Endothelial cell (in vitro differentiated cells): ENCODE results near the gene DIDO1. TPM values are rescaled to one million over a fixed set of nuclear protein-coding genes. Genes with fewer than 3 reads are reported as not detected.
A peak's percentile ranks its signal among the peaks of the same experiment; 100 is the strongest.

ENCODE experiments used
- DNase-seq: peaks from one replicate; pipeline ENCODE4 v3.0.0; 2021; ENCODE audit warnings: low spot score
- H3K27ac Mint-ChIP-seq: one replicate; pipeline ENCODE4 v1.8.0; 2021; ENCODE audit warnings: mixed read lengths, inconsistent platforms; ENCODE audit not compliant: unreplicated experiment
- H3K27me3 Mint-ChIP-seq: one replicate; pipeline ENCODE4 v1.8.0; 2021; ENCODE audit warnings: mild to moderate bottlenecking, moderate library complexity, mixed read lengths, inconsistent platforms; ENCODE audit not compliant: unreplicated experiment
- H3K36me3 Mint-ChIP-seq: one replicate; pipeline ENCODE4 v1.8.0; 2021; ENCODE audit warnings: mild to moderate bottlenecking, low read depth, mixed read lengths, inconsistent platforms; ENCODE audit not compliant: unreplicated experiment
- H3K4me1 Mint-ChIP-seq: one replicate; pipeline ENCODE4 v1.8.0; 2021; ENCODE audit warnings: mild to moderate bottlenecking, mixed read lengths, inconsistent platforms; ENCODE audit not compliant: unreplicated experiment
- H3K4me3 Mint-ChIP-seq: one replicate; pipeline ENCODE4 v1.8.0; 2021; ENCODE audit warnings: mild to moderate bottlenecking, mixed read lengths, inconsistent platforms; ENCODE audit not compliant: unreplicated experiment
- H3K9me3 Mint-ChIP-seq: one replicate; pipeline ENCODE4 v1.8.0; 2021; ENCODE audit warnings: mixed read lengths, inconsistent platforms; ENCODE audit not compliant: unreplicated experiment
- total RNA-seq: library from RNA; stranded (reverse); fragmentation: NEBNext Ultra II Directional; extraction: Animal tissue kit (Norgen Biotek cat#: 25700); gene quantifications from one replicate; pipeline ENCODE4 v1.2.1, GENCODE V29; 2021; ENCODE audit not compliant: unreplicated experiment
- TF ChIP-seq, protein P1 (sequence below): fragments of 200-600 bp; sonication (generic); IDR thresholded peaks from one replicate; pipeline ENCODE4 v1.5.0; 2021; ENCODE audit warnings: antibody characterized with exemption; ENCODE audit not compliant: unreplicated experiment

Gene DIDO1
- total RNA-seq, 1 donor from 2014 or later, result 61.0 TPM

- Mint-ChIP-seq H3K27me3 (peaks cover 7% of the 10 kb centered on the region), H3K9me3 (no peaks in the 10 kb centered on the region), H3K4me3 (no peak overlapping the region), H3K36me3 (peaks cover 4% of the 10 kb centered on the region), H3K4me1 (peaks cover 25% of the 10 kb centered on the region), H3K27ac (no peak overlapping the region)
- no peak for DNase-seq
- TF ChIP-seq, protein P1, sequence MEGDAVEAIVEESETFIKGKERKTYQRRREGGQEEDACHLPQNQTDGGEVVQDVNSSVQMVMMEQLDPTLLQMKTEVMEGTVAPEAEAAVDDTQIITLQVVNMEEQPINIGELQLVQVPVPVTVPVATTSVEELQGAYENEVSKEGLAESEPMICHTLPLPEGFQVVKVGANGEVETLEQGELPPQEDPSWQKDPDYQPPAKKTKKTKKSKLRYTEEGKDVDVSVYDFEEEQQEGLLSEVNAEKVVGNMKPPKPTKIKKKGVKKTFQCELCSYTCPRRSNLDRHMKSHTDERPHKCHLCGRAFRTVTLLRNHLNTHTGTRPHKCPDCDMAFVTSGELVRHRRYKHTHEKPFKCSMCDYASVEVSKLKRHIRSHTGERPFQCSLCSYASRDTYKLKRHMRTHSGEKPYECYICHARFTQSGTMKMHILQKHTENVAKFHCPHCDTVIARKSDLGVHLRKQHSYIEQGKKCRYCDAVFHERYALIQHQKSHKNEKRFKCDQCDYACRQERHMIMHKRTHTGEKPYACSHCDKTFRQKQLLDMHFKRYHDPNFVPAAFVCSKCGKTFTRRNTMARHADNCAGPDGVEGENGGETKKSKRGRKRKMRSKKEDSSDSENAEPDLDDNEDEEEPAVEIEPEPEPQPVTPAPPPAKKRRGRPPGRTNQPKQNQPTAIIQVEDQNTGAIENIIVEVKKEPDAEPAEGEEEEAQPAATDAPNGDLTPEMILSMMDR, result no peak
These were observed 7.7 kb upstream of the DIDO1 start for GRCh38 chr20:62933966-62934365.

DNA sequence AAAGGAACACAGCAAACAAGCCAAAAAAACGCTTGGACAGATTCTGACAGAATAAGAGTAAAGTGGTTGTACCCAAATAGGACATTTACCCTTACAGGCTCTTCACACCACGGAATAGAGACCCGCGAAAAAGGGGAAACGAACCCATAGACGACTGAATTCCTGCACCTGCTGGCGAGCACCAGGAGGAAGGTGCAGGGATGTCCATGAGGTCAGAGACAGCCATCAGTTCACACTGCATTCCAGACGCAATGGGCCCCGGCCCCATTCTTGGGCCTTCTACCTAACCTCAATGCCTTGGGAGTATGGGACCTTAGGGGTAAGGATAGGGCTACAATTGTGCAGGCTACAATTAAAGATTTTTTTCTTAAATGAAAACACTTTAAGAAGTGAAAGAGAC is 5.2 kb upstream of the DIDO1 start:
- TF ChIP-seq, protein P1, result no peak
- Mint-ChIP-seq H3K27ac (peak overlapping the region; percentile 24), H3K9me3 (no peaks in the 10 kb centered on the region), H3K4me3 (no peak overlapping the region), H3K4me1 (peaks cover 43% of the 10 kb centered on the region), H3K27me3 (peaks cover 12% of the 10 kb centered on the region), H3K36me3 (peaks cover 7% of the 10 kb centered on the region)
- no peak for DNase-seq

DNA sequence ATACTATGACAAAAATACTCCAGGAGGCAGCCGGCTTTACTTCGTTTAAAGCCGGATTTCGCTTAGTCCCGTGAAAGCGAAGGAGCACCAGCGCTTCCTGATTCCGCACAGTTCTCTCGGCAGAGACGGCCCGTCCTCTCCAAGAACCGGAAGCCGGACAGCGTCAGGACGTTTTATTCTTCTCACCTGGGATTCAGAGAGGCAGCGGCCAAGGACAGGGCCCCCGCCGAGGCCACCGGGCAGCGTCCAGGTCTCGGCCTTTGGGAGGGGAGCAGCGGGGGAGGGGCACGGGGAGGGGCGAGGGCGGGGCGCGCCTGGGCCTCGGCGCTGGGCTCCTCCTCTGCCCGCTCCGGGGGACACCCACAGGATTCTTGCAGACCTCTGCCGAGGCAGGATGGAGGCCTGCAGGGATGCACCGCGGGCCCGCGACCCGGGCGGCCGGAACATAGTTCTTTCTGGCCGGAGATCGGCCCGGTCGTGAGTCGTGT is 2.8 kb upstream of the DIDO1 start:
- DNase-seq, result peak; percentile 80
- H3K9me3 Mint-ChIP-seq, result no peaks in the 10 kb centered on the region
- peak overlapping the region; percentile 90 for H3K27ac Mint-ChIP-seq
- TF ChIP-seq, protein P1, result no peak
- H3K27me3 Mint-ChIP-seq, result peaks cover 16% of the 10 kb centered on the region
- H3K36me3 Mint-ChIP-seq, result peaks cover 11% of the 10 kb centered on the region
- peaks cover 58% of the 10 kb centered on the region for H3K4me1 Mint-ChIP-seq
- peak overlapping the region; percentile 92 for H3K4me3 Mint-ChIP-seq

DNA sequence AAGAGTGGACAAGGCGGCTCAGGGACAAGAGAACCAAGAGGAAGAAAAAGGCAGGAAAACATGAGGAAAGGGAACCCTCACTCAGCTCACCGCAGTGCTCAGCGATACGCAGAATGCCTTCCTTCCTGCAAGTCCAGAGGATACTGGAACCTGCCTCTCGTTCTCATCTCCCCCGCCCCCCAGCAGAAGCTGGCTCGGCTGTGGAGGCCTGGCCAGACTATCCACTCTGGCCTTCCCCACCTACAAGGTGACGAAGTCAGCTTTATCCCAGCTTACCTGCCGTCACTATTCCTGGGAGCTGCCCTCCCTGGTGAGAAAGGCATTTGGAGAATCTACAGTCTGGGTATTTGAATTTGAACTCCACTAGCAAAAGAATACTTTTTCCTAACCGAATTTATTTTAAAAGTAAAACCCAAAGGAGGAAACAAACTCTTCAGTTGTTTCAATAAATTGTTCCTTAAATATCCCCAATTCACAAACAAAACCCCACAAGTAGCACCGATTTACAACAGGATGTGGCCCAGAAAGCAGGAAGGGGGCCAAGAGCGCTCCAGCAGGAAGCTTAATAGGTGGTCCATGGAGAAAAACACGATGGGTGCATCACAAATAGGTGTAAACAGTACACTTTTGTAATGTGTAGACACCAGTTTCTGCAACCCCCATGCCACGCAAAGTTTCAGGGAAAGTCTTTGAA is 2.1 kb upstream of the DIDO1 start:
- Mint-ChIP-seq H3K27me3 (peaks cover 16% of the 10 kb centered on the region), H3K4me3 (peak overlapping the region; percentile 92), H3K36me3 (peaks cover 11% of the 10 kb centered on the region), H3K4me1 (peaks cover 62% of the 10 kb centered on the region), H3K9me3 (no peaks in the 10 kb centered on the region), H3K27ac (peak overlapping the region; percentile 90)
- TF ChIP-seq, protein P1, result no peak
- DNase-seq, result peak; percentile 65

GRCh38 chr20:62927128-62927705 is 912 bp upstream of the DIDO1 start:
- Mint-ChIP-seq H3K36me3 (peaks cover 11% of the 10 kb centered on the region), H3K27me3 (peaks cover 16% of the 10 kb centered on the region), H3K4me3 (peak overlapping the region; percentile 92), H3K9me3 (no peaks in the 10 kb centered on the region), H3K4me1 (peaks cover 60% of the 10 kb centered on the region), H3K27ac (peak overlapping the region; percentile 92)
- TF ChIP-seq, protein P1, result no peak
- DNase-seq, result no peak
